ENCODE results near the gene REV3L. TPM values are rescaled to one million over a fixed set of nuclear protein-coding genes. Genes with fewer than 3 reads are reported as not detected.
"Not testable (repeated sequence)": the region's sequence is repeated elsewhere in the genome, so short reads cannot be mapped to it uniquely, and the experiment has no call there.

REV3L gene
- total RNA-seq, 4 donors from 2014 or later, result 38.9 to 50.4 (median 45.3) TPM

DNA sequence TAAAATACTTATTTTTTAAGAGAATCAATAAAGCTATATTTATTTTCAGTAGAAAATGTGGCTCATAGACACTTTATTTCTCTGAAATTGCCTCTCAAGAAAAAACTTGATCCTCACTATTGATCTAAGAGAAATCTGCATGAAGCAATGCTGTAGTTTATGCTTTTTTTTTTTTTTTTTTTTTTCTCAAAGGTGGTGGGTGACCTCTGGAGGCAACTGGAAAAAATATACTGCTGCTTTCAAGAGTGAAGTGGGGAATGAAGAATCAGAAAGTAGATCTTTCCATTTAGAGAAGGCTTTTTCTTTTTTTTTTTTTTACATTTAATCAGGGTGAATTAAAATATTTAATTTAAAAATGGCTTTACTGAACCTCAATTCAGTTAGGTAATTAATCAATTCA, 226.4 kb downstream of the REV3L start:
- no peak for DNase-seq (ENCODE audit: extremely low spot score)
- Histone ChIP-seq H3K4me1 (peaks cover 11 to 26% (median 22%) of the 10 kb centered on the region in 4 donors), H3K4me3 (no peak overlapping the region), H3K9me3 (no peaks in the 10 kb centered on the region), H3K36me3 (no peaks in the 10 kb centered on the region), H3K27me3 (peaks cover 0 to 17% (median 0%) of the 10 kb centered on the region in 4 donors), H3K27ac (replicated peaks in 1 of 4) (no peak overlapping the region)
- TF ChIP-seq POLR2AphosphoS5 (IDR thresholded peaks at IDR 0.05) (no peak), EP300 (IDR thresholded peaks at IDR 0.05) (no peak), POLR2A (IDR thresholded peaks at IDR 0.05; ENCODE audit: low read depth) (no peak)
- TF ChIP-seq, protein P1, sequence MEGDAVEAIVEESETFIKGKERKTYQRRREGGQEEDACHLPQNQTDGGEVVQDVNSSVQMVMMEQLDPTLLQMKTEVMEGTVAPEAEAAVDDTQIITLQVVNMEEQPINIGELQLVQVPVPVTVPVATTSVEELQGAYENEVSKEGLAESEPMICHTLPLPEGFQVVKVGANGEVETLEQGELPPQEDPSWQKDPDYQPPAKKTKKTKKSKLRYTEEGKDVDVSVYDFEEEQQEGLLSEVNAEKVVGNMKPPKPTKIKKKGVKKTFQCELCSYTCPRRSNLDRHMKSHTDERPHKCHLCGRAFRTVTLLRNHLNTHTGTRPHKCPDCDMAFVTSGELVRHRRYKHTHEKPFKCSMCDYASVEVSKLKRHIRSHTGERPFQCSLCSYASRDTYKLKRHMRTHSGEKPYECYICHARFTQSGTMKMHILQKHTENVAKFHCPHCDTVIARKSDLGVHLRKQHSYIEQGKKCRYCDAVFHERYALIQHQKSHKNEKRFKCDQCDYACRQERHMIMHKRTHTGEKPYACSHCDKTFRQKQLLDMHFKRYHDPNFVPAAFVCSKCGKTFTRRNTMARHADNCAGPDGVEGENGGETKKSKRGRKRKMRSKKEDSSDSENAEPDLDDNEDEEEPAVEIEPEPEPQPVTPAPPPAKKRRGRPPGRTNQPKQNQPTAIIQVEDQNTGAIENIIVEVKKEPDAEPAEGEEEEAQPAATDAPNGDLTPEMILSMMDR (IDR thresholded peaks at IDR 0.05), result no peak
- intact Hi-C loops (cut with DNase I), result no loop called here

- WGBS, result 63% methylated on average over 2 of the region's 2 CpGs
- H3K27me3 ChIP-seq, result peaks cover 0 to 17% (median 0%) of the 10 kb centered on the region in 4 donors
- H3K36me3 ChIP-seq; H3K9me3 ChIP-seq; DNase-seq (ENCODE audit: extremely low spot score); H3K27ac ChIP-seq (replicated peaks in 1 of 4); intact Hi-C loops (cut with DNase I); H3K4me3 ChIP-seq: not testable (repeated sequence)
- H3K4me1 ChIP-seq, result peaks cover 11 to 20% (median 17%) of the 10 kb centered on the region in 4 donors
These were observed 227.2 kb downstream of the REV3L start for GRCh38 chr6:111255838-111256237.

DNA sequence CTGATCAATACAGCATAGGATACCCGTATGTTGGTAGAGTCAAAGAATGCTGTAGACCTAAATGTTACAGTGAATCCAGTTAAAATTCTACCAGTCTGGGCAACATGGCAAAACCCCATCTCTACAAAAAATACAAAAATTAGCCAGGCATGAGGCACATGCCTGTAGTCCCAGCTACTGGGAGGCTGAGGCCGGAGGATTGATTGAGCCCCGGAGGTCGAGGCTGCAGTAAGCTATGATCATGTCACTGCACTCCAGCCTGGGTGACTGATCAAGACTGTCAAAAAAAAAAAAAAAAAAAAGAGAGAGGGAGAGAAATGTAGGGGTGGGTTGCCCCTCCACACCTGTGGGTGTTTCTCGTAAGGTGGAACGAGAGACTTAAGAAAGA, 228.2 kb downstream of the REV3L start:
- TF ChIP-seq POLR2A (IDR thresholded peaks at IDR 0.05; ENCODE audit: low read depth) (no peak), EP300 (IDR thresholded peaks at IDR 0.05) (no peak), POLR2AphosphoS5 (IDR thresholded peaks at IDR 0.05) (no peak)
- TF ChIP-seq, protein P1 (IDR thresholded peaks at IDR 0.05), result no peak
- Histone ChIP-seq H3K36me3 (no peaks in the 10 kb centered on the region), H3K9me3 (no peaks in the 10 kb centered on the region), H3K4me1 (peaks cover 2 to 9% (median 6%) of the 10 kb centered on the region in 4 donors), H3K27ac (replicated peaks in 1 of 4) (no peak overlapping the region), H3K27me3 (peaks cover 0 to 17% (median 0%) of the 10 kb centered on the region in 4 donors), H3K4me3 (no peak overlapping the region)
- intact Hi-C loops (cut with DNase I), result no loop called here
- no peak for DNase-seq (ENCODE audit: extremely low spot score)
- WGBS, result 89% methylated on average over 6 of the region's 6 CpGs

GRCh38 chr6:111254004-111254778, 228.8 kb downstream of the REV3L start:
- Histone ChIP-seq H3K9me3 (no peaks in the 10 kb centered on the region), H3K4me1 (peaks cover 0 to 6% (median 2%) of the 10 kb centered on the region in 4 donors), H3K36me3 (no peaks in the 10 kb centered on the region), H3K27ac (replicated peaks in 1 of 4) (no peak overlapping the region), H3K27me3 (peaks cover 0 to 17% (median 0%) of the 10 kb centered on the region in 4 donors), H3K4me3 (no peak overlapping the region)
- WGBS, result 77% methylated on average over 9 of the region's 9 CpGs
- DNase-seq (ENCODE audit: extremely low spot score), result no peak
- TF ChIP-seq POLR2A (IDR thresholded peaks at IDR 0.05; ENCODE audit: low read depth) (no peak), POLR2AphosphoS5 (IDR thresholded peaks at IDR 0.05) (no peak), EP300 (IDR thresholded peaks at IDR 0.05) (no peak)
- TF ChIP-seq, protein P1 (IDR thresholded peaks at IDR 0.05), result no peak
- intact Hi-C loops (cut with DNase I), result no loop called here

- intact Hi-C loops (cut with DNase I), result no loop called here
- Histone ChIP-seq H3K27ac (replicated peaks in 1 of 4) (no peak overlapping the region), H3K4me1 (no peaks in the 10 kb centered on the region), H3K9me3 (no peaks in the 10 kb centered on the region), H3K27me3 (peaks cover 0 to 17% (median 0%) of the 10 kb centered on the region in 4 donors), H3K4me3 (no peak overlapping the region), H3K36me3 (no peaks in the 10 kb centered on the region)
- no peak for DNase-seq (ENCODE audit: extremely low spot score)
- TF ChIP-seq EP300 (IDR thresholded peaks at IDR 0.05), result no peak
- TF ChIP-seq POLR2AphosphoS5 (IDR thresholded peaks at IDR 0.05), result no peak
- TF ChIP-seq, protein P1 (IDR thresholded peaks at IDR 0.05), result no peak
- no peak for TF ChIP-seq POLR2A (IDR thresholded peaks at IDR 0.05; ENCODE audit: low read depth)
- WGBS, result 78% methylated on average over 3 of the region's 3 CpGs
These were observed 230.3 kb downstream of the REV3L start for GRCh38 chr6:111252726-111253125.

Measured in esophagus muscularis mucosa (tissue), 4 donors.